Mesenchymal stem cell (in vitro differentiated cells and primary cell): ENCODE data around the gene ADAP1.

Experiments
- DNase-seq: peaks from one replicate; pipeline ENCODE4 v3.0.0-alpha.2; 2013
- H2AFZ ChIP-seq: one replicate; pipeline ENCODE4 v1.6.1; 2013; ENCODE audit warnings: low read depth, mild to moderate bottlenecking, control low read depth, inconsistent platforms, low read length, moderate library complexity
- H2AK5ac ChIP-seq: 2 replicates; pipeline ENCODE4 v1.6.1; 2013; ENCODE audit warnings: low read length, moderate library complexity, mild to moderate bottlenecking, inconsistent platforms; ENCODE audit not compliant: severe bottlenecking
- H2BK120ac ChIP-seq: one replicate; pipeline ENCODE4 v1.6.1; 2013; ENCODE audit warnings: low read depth, mild to moderate bottlenecking, inconsistent platforms, low read length, moderate library complexity
- H2BK12ac ChIP-seq, 2 experiments: one replicate each; pipeline ENCODE4 v1.6.1; 2013; ENCODE audit warnings: inconsistent platforms in 2 of 2, low read length in 2 of 2, mild to moderate bottlenecking in 2 of 2, moderate library complexity in 2 of 2, control low read depth in 1 of 2
- H2BK15ac ChIP-seq: one replicate; pipeline ENCODE4 v1.6.1; 2013; ENCODE audit warnings: mild to moderate bottlenecking, low read depth, inconsistent platforms; ENCODE audit not compliant: poor library complexity, severe bottlenecking
- H2BK5ac ChIP-seq: 2 replicates; pipeline ENCODE4 v1.6.1; 2013; ENCODE audit warnings: low read depth, mild to moderate bottlenecking, low read length, control low read depth, inconsistent platforms; ENCODE audit not compliant: poor library complexity, severe bottlenecking
- H3K14ac ChIP-seq, 2 experiments: one replicate each; pipeline ENCODE4 v1.6.1; 2013; ENCODE audit warnings: inconsistent platforms in 2 of 2, low read length in 2 of 2, control low read depth in 1 of 2, mild to moderate bottlenecking in 1 of 2, moderate library complexity in 1 of 2
- H3K18ac ChIP-seq, 2 experiments: one replicate each; pipeline ENCODE4 v1.6.1; 2013; ENCODE audit warnings: inconsistent platforms in 2 of 2, low read length in 2 of 2, control low read depth in 1 of 2, low read depth in 1 of 2, mild to moderate bottlenecking in 1 of 2
- H3K23ac ChIP-seq, 2 experiments: one replicate each; pipeline ENCODE4 v1.6.1; 2013; ENCODE audit warnings: inconsistent platforms in 2 of 2, low read length in 2 of 2, mild to moderate bottlenecking in 2 of 2, moderate library complexity in 2 of 2, control low read depth in 1 of 2
- H3K27ac ChIP-seq: 2 replicates; pipeline ENCODE4 v1.5.1; 2013; ENCODE audit warnings: mild to moderate bottlenecking, moderate library complexity, low read length, control low read depth, inconsistent platforms; ENCODE audit not compliant: poor library complexity, severe bottlenecking
- H3K27me3 ChIP-seq, 2 experiments: 2 replicates each; pipeline versions ENCODE4 v1.6.1 to v1.7.0; 2013; ENCODE audit warnings: low read length in 2 of 2, mild to moderate bottlenecking in 2 of 2, moderate library complexity in 2 of 2, control low read depth in 1 of 2, inconsistent platforms in 1 of 2; ENCODE audit not compliant: control insufficient read depth in 1 of 2, insufficient read depth in 1 of 2
- H3K36me3 ChIP-seq, 2 experiments: 2 replicates each; pipeline versions ENCODE4 v1.6.1 to v1.7.0; 2013; ENCODE audit warnings: low read length in 2 of 2, control low read depth in 1 of 2, inconsistent platforms in 1 of 2, low read depth in 1 of 2, mild to moderate bottlenecking in 1 of 2; ENCODE audit not compliant: insufficient read depth in 2 of 2, control insufficient read depth in 1 of 2
- H3K4ac ChIP-seq, 2 experiments: one replicate each; pipeline ENCODE4 v1.6.1; 2013; ENCODE audit warnings: inconsistent platforms in 2 of 2, low read length in 2 of 2, mild to moderate bottlenecking in 2 of 2, moderate library complexity in 2 of 2, control low read depth in 1 of 2, low read depth in 1 of 2
- H3K4me1 ChIP-seq: 2 replicates; pipeline ENCODE4 v1.6.1; 2013; ENCODE audit warnings: low read depth, low read length, control low read depth; ENCODE audit not compliant: control insufficient read depth, insufficient read depth
- H3K4me2 ChIP-seq: 2 replicates; pipeline ENCODE4 v1.6.1; 2013; ENCODE audit warnings: low read length, mild to moderate bottlenecking, inconsistent platforms; ENCODE audit not compliant: poor library complexity, severe bottlenecking
- H3K4me3 ChIP-seq, 2 experiments: 2 replicates each; pipeline versions ENCODE4 v1.5.1 to v1.7.0; 2013; ENCODE audit warnings: low read length in 2 of 2, mild to moderate bottlenecking in 2 of 2, control low read depth in 1 of 2, low read depth in 1 of 2; ENCODE audit not compliant: insufficient read depth in 1 of 2
- H3K79me1 ChIP-seq: replicated peaks from 2 replicates; pipeline ENCODE4 v1.6.1; 2013; ENCODE audit warnings: mild to moderate bottlenecking, control low read depth, low read length, inconsistent platforms; ENCODE audit not compliant: poor library complexity, severe bottlenecking
- H3K9ac ChIP-seq: 2 replicates; pipeline ENCODE4 v1.7.0; 2013; ENCODE audit warnings: mild to moderate bottlenecking, low read length, moderate library complexity
- H3K9me3 ChIP-seq: 2 replicates; pipeline ENCODE4 v1.7.0; 2013; ENCODE audit warnings: mild to moderate bottlenecking, low read length; ENCODE audit not compliant: control insufficient read depth
- H4K8ac ChIP-seq: one replicate; pipeline ENCODE4 v1.6.1; 2013; ENCODE audit warnings: inconsistent platforms, mild to moderate bottlenecking, low read length, moderate library complexity
- H4K91ac ChIP-seq: one replicate; pipeline ENCODE4 v1.6.1; 2013; ENCODE audit warnings: mild to moderate bottlenecking, low read length, inconsistent platforms
- WGBS: methylation state at CpG from one replicate; pipeline ENCODE4 v1.1.7; 2013; ENCODE audit warnings: mixed read lengths; 5-methylcytosine and 5-hydroxymethylcytosine counted together

Gene ADAP1

DNA sequence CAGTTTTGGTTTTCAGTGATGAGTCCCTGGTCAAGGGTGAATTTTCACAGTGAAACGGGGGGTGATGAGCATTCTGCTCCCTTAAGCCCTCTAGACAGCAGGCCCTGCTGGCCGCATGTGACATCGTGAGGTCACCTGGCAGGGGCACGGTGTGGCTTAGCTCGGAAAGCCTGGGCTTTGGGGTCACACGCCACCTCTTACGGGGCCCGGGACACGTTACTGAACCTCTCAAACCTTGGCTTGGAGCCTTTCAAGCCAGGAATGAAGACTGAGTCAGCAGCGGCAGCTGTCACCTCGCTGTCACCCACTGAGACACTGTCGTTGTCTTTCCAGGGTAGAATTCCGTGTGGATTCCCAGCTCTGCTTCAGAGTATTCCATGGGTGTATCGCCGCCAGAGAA lies 74.0 kb downstream of the ADAP1 start:
- H3K27ac ChIP-seq: no peak overlapping the region
- H2BK15ac ChIP-seq: no peak overlapping the region
- no peak for DNase-seq
- H3K4me3 ChIP-seq: no peak overlapping the region
- H3K9me3 ChIP-seq: no peaks in the 10 kb centered on the region
- peaks cover 14% of the 10 kb centered on the region for H3K79me1 ChIP-seq
- H2AFZ ChIP-seq: no peak overlapping the region
- no peak overlapping the region for H3K14ac ChIP-seq
- peak overlapping the region in 1 of 2 experiments; percentile 25 for H2BK12ac ChIP-seq
- H3K4ac ChIP-seq: no peak overlapping the region
- H2BK120ac ChIP-seq: no peak overlapping the region
- H4K91ac ChIP-seq: no peak overlapping the region
- WGBS: 90% methylated on average over 15 of the region's 15 CpGs
- H3K27me3 ChIP-seq: no peaks in the 10 kb centered on the region
- peaks cover 31% of the 10 kb centered on the region for H3K4me1 ChIP-seq
- no peak overlapping the region for H4K8ac ChIP-seq
- H2BK5ac ChIP-seq: no peak overlapping the region
- no peak overlapping the region for H2AK5ac ChIP-seq
- no peak overlapping the region for H3K9ac ChIP-seq
- H3K23ac ChIP-seq: no peak overlapping the region
- no peak overlapping the region for H3K18ac ChIP-seq
- H3K4me2 ChIP-seq: no peak overlapping the region
- peaks cover 2 to 26% of the 10 kb centered on the region in 2 experiments for H3K36me3 ChIP-seq

DNA sequence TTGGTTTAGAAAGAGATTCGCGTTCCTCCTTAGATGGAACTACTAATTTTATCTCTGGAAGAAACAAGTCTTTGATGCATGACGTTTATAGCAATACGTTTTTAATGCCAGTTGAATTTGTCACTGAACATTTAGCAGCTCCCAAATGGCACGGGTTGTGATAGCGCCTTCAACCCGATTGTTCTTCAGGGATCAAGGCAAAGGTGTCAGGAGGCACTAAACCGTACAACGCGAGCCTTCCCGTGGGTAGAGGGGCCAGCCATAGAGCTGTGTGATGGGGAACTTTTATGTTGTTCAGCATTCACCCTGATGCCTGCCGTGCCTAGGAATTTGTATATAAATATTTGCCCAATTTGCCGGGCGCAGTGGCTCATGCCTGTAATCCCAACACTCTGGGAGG lies 74.8 kb downstream of the ADAP1 start:
- Histone ChIP-seq H2BK15ac (no peak overlapping the region), H3K4me1 (peaks cover 27% of the 10 kb centered on the region), H4K8ac (no peak overlapping the region), H3K14ac (no peak overlapping the region), H2BK5ac (no peak overlapping the region), H2AK5ac (no peak overlapping the region), H3K79me1 (peaks cover 12% of the 10 kb centered on the region), H3K4me2 (no peak overlapping the region), H3K27me3 (no peaks in the 10 kb centered on the region), H4K91ac (no peak overlapping the region), H2BK120ac (no peak overlapping the region), H3K4me3 (no peak overlapping the region), H3K36me3 (peaks cover 10 to 25% of the 10 kb centered on the region in 2 experiments), H2BK12ac (no peak overlapping the region), H3K18ac (no peak overlapping the region), H2AFZ (no peak overlapping the region), H3K27ac (no peak overlapping the region), H3K4ac (no peak overlapping the region), H3K9ac (no peak overlapping the region), H3K23ac (no peak overlapping the region), H3K9me3 (no peaks in the 10 kb centered on the region)
- DNase-seq: no peak
- 94% methylated on average over 14 of the region's 14 CpGs for WGBS

DNA sequence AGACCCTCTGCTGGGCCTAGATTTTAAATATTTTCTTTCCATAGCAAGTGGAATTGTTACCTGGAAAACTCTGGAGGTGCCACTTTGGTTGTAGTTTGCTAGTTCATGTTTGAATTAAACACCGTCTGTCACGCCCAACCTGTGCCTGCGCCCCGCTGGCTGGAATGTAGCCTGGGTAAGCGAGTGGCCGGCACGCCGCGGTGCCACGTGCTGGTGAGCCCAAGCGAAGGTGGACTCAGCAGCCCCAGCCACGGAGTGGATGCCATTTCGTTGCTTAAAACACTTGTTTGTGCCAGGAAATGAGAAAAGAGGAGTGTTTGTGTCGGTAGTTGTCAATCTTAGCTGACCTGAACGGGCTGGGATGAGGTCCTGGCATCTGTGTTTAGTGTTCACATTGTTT lies 75.4 kb downstream of the ADAP1 start:
- Histone ChIP-seq H3K9ac (peak overlapping the region; percentile 30), H3K4ac (no peak overlapping the region), H2BK15ac (no peak overlapping the region), H2BK120ac (no peak overlapping the region), H3K4me3 (no peak overlapping the region), H4K8ac (peak overlapping the region; percentile 51), H3K4me1 (peaks cover 21% of the 10 kb centered on the region), H3K9me3 (no peaks in the 10 kb centered on the region), H3K27ac (no peak overlapping the region), H3K79me1 (peaks cover 12% of the 10 kb centered on the region), H3K23ac (no peak overlapping the region), H3K4me2 (no peak overlapping the region), H3K18ac (no peak overlapping the region), H2BK5ac (no peak overlapping the region), H3K14ac (peak overlapping the region in 1 of 2 experiments; percentile 38), H2AFZ (no peak overlapping the region), H2BK12ac (no peak overlapping the region), H4K91ac (peak overlapping the region; percentile 54), H3K36me3 (peaks cover 15 to 25% of the 10 kb centered on the region in 2 experiments), H2AK5ac (no peak overlapping the region), H3K27me3 (no peaks in the 10 kb centered on the region)
- 97% methylated on average over 15 of the region's 15 CpGs for WGBS
- DNase-seq: no peak

DNA sequence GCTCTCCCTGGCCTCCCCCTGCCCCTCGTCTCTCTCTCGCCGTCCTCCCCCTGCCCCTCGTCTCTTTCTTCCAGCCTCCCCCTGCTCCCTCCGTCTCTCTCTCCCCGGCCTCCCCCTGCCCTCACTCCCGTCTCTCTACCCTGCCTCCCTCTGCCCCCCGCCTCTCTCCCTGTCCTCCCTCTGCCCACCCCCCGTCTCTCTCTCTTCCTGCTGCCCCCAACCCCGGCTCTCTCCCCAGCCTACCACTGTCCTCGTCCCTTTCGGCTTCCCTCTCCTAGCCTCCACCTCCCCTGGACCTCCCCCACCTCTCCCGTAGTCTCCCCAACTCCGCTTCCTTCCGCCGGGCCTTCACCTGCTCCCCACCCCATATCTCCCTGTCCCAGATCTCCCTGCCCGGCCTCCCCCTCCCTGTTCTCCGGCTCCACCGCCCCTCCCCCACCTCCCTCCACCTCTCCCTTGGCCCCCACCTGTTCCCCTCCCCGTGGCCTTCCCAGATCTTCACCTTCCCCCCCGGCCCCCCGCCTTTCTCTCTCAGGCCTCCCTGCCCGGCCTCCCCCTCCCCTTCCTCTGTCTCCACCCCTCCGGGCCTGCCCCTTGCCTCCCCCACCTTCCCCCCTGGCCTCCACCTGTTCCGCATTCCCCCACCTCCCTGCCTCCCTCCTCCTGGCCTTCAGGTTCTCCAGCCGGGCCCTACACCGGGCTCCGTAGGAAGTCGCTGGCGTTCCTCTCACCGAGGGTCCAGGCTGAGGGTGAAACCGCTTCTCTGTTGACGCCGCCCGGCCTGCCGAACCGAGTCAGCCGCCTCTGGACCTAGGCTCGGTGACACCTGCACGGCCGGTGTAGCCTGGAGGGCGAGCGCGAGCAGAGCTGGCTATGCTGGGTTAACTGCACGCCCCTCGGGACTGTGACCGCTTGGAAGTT lies 76.9 kb downstream of the ADAP1 start:
- Histone ChIP-seq H4K8ac (peak overlapping the region; percentile 33), H3K36me3 (peaks cover 21 to 29% of the 10 kb centered on the region in 2 experiments), H3K18ac (peak overlapping the region in 1 of 2 experiments; percentile 90), H2BK12ac (peak overlapping the region in 1 of 2 experiments; percentile 59), H3K9me3 (no peaks in the 10 kb centered on the region), H2AK5ac (no peak overlapping the region), H3K79me1 (peaks cover 9% of the 10 kb centered on the region), H3K4ac (peak overlapping the region in 1 of 2 experiments; percentile 54), H3K4me2 (peak overlapping the region; percentile 83), H2BK15ac (no peak overlapping the region), H2BK120ac (no peak overlapping the region), H3K4me3 (peak overlapping the region; percentile 90 to 95), H3K27me3 (no peaks in the 10 kb centered on the region), H3K9ac (peak overlapping the region; percentile 90), H2AFZ (peak overlapping the region; percentile 10), H3K23ac (peak overlapping the region in 1 of 2 experiments; percentile 57), H4K91ac (no peak overlapping the region), H3K4me1 (peaks cover 17% of the 10 kb centered on the region), H3K27ac (peak overlapping the region; percentile 60), H3K14ac (no peak overlapping the region), H2BK5ac (no peak overlapping the region)
- WGBS: 23% methylated on average over 44 of the region's 47 CpGs
- no peak for DNase-seq
